GM18907 (cell line): ENCODE data around the gene ZNF678.
"Not testable (repeated sequence)": the region's sequence is repeated elsewhere in the genome, so short reads cannot be mapped to it uniquely, and the experiment has no call there.

Experiments used
- ATAC-seq: cut with Tn5 transposase; IDR thresholded peaks from one replicate; pipeline ENCODE4 v1.9.1; 2021; ENCODE audit warnings: mild to moderate bottlenecking, moderate library complexity; ENCODE audit not compliant: unreplicated experiment

The ZNF678 gene

DNA sequence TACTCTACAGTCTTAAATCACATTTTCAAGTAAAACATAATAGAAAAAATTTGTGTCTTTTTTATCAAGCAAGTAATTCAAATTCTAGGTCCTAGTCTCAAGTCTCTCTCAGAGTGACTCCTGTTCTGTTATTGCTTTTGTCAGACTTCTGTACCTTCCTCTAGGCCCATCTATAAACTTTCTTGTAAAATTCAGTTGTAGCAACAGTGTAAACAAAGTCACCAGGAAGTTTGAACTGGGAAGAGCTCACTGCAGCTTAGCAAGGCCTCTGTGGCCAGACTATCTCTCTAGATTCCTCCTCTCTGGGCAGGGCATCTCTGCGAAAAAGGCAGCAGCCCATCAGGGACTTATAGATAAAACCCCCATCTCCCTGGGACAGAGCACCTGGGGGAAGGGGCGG lies 13.5 kb upstream of the ZNF678 start:
- ATAC-seq, result no peak

GRCh38 chr1:227551881-227552280 lies 11.5 kb upstream of the ZNF678 start:
- ATAC-seq, result not testable (repeated sequence)

DNA sequence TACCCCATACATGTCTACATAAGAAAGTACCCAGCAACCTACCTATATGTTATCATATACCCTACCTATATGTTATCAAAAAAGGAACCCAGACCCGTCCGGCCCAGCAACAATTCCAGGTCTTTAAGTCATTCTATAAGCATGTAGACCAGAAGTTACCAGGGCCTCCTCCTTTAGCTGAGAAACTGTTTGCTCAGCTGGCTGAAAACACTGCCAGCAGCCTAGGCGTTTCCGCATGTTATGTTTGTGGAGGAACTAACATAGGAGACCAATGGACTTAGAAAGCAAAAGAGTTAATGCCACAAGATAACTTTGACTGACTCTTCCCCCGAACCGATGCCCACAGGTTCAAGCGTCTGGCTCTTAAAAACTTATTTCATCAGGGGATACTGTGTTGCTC lies 7.1 kb upstream of the ZNF678 start:
- ATAC-seq, result no peak

GRCh38 chr1:227557962-227558725 lies 5.2 kb upstream of the ZNF678 start:
- no peak for ATAC-seq

DNA sequence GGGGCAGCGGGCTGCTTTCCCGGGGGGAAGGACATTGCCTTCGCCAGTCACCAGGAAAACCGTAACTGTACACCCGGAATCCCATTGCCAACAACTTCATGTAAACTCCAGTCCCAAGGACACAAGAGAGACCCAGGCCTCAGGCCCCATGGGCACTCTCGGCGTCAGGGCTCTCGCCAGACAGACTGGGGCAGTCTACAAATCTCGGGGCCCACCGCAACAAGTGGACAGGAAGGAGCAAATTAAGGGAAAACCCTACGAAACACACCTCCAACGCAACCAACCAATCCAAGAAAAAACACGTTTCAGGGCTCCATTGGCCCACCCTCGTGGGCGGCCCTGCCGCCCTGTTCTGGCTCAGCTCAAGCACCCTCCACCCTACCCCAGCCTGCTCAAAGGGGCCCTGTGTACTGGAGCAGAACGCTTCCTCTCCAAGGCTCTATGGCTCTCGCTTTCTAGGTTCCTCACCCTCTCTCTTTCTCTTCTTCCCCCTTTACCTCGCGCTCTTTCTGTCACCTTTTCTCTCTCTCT lies 4.6 kb upstream of the ZNF678 start:
- no peak for ATAC-seq

GRCh38 chr1:227559499-227559898 lies 3.9 kb upstream of the ZNF678 start:
- ATAC-seq, result no peak

DNA sequence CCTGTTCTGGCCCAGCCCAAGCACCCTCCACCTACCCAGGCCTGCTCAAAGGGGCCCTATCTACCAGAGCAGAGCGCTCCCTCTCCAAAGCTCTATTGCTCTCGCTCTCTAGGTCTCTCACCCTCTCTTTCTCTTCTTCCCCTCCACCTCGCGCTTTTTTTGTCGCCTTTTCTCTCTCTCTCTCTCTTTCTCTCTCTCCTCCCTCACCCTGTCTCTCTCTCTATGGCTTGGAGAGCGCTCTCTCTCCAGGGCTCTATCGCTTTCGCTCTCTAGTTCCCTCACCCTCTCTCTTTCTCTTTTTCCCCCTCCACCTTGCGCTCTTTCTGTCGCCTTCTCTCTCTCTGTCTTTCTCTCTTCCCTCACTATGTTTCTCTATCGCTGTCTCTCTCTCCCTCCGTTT lies 3.4 kb upstream of the ZNF678 start:
- ATAC-seq, result no peak

GRCh38 chr1:227560393-227561173 lies 2.8 kb upstream of the ZNF678 start:
- no peak for ATAC-seq

GRCh38 chr1:227561241-227561907 lies 2.0 kb upstream of the ZNF678 start:
- ATAC-seq, result no peak

DNA sequence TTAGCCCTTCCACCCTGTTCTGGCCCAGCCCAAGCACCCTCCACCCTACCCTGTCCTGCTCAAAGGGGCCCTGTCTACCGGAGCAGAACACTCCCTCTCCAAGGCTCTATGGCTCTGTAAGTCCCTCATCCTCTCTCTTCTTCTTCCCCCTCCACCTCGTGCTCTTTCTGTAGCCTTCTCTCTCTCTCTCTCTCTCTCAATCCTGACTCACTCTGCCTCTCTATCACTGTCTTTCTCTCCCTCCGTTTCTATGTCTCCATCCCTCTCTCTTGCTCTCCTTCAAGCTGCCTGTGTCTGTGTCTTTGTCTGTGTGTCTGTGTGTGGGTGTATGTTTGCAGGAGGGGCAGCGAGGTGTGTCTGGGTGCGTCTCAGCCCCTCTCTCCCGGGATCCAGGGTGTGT lies 1.3 kb upstream of the ZNF678 start:
- ATAC-seq, result no peak

DNA sequence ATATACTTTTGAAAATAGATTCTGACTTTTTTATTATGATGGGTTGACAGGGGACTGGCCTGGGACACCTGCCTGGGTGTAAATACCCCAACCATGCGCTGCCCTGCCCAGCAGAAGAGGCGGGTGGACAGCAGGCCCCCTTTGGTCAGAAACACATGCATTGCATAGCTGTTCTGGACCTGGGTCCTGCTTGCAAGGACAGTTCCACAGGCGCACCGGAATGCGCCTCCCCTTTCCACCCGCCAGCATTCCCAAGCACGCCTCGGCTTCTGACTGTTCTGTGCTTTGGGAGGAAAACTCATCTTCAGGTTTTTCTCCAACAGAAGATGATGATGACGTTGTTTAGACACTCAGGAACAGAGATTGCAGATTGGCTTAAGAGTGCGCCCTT lies 428 bp upstream of the ZNF678 start:
- no peak for ATAC-seq

DNA sequence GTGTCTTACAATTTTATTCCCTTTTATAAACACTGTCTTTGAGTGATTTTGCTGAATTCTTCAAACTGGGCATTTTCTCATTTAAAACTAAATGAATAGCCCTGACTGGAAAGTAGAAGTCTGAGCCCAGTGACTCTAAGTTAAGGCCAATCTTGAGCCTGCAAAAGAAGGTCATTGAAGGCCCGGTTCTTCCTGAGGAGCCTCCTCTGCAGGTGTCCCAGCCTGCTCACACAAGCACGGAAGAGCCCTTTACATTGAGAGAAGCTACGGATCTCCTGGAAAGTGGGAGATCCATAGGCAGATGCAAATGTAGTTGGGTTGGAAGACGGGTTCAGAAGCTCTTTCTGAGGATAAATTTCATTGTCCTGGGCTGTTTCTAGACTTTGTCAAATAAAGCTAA lies 3.9 kb downstream of the ZNF678 start:
- no peak for ATAC-seq

- ATAC-seq, result no peak
Observed at GRCh38 chr1:227568593-227568992, 5.2 kb downstream of the ZNF678 start.

- ATAC-seq, result no peak
Observed at GRCh38 chr1:227572752-227573151, 9.4 kb downstream of the ZNF678 start.

DNA sequence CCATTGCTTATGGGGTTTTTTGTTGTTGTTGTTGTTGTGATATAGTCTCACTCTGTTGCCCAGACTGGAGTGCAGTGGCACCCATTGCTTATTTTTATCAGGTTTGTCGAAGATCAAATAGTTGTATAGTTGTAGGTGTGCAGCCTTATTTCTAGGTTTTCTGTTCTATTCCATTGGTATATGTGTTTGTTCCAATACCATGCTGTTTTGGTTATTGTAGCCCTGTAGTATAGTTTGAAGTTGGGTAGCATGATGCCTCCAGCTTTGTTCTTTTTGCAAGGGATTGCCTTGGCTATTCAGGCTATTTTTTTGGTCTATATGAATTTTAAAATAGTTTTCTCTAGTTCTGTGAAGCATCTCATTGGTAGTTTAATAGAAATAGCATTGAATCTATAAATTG lies 11.6 kb downstream of the ZNF678 start:
- no peak for ATAC-seq

- no peak for ATAC-seq
Observed at GRCh38 chr1:227576189-227576588, 12.8 kb downstream of the ZNF678 start.

- ATAC-seq, result no peak
Observed at GRCh38 chr1:227577500-227577899, 14.1 kb downstream of the ZNF678 start.

DNA sequence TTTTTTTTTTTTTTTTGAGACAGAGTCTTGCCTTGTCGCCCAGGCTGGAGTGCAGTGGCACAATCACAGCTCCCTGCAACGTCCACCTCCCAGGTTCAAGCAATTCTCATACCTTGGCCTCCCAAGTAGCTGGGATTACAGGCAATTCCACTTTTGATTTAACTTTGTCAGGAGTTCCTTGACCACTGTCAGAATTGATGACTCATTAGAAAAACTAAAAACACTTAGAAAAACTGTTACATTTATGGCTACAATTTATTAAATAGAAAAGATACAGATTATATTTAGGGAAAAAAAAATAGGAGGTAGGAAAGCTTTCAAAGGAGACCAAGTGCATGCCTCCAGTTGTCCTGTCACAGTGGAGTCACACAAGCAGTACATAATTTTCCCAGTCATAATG lies 20.0 kb downstream of the ZNF678 start:
- no peak for ATAC-seq

DNA sequence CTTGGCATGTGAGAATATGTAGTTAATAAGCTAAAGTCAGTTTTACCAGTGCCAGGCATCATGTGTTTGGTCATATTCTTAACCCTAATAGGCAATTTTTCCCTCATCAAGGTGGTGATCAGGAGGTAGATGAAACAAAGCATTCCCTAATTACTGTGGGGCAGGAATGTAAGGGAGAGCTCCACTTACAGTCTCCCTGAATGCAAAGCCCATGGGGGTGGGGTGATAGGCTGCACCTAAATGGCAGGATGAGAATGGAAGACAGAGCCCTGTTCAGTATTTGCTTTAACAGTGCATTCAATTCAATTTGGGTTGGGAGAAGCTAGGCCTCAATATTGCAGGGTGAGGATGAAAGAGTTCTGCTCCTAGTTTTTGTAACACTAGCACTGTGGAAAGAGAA lies 23.4 kb downstream of the ZNF678 start:
- ATAC-seq, result no peak

- ATAC-seq, result no peak
Observed at GRCh38 chr1:227587968-227588367, 24.6 kb downstream of the ZNF678 start.

GRCh38 chr1:227588769-227589168 lies 25.4 kb downstream of the ZNF678 start:
- not testable (repeated sequence) for ATAC-seq

DNA sequence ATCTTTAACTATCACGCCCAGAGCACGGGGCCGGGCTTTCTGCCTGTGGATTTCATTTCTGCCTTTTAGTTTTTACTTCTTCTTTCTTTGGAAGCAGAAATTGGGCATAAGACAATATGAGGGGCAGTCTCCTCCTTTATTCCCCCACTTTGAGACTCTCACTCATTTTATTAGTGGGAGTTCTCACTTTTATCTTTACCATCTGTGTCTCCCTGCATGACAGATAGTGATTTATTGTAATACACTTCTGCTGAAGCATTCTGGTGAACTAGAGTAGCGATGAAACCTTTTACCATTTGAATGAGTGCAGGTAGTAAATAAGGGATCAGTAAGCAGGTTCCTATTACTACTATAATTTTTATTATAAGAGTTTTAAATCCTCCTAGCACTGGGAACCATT lies 26.4 kb downstream of the ZNF678 start:
- not testable (repeated sequence) for ATAC-seq
